Gastrocnemius medialis (tissue), 4 donors: ENCODE results near the gene KIFC3. TPM values are rescaled to one million over a fixed set of nuclear protein-coding genes. Genes with fewer than 3 reads are reported as not detected.
A peak's percentile ranks its signal among the peaks of the same experiment; 100 is the strongest.
"Not testable (repeated sequence)": the region's sequence is repeated elsewhere in the genome, so short reads cannot be mapped to it uniquely, and the experiment has no call there.

Experiments used
- ATAC-seq, 2 donors: fragments of 150-250 bp; one replicate each; pipeline ENCODE4 v1.9.1; 2016
- DNase-seq, 2 donors: peaks; one replicate each; pipeline ENCODE4 v3.0.0-alpha.2; 2019
- H3K27ac ChIP-seq, 4 donors: fragments of 200-600 bp; sonication (generic); 1 replicate in 1 of 4; 2 replicates in 3 of 4; pipeline ENCODE4 v1.5.1; 2016 to 2018; ENCODE audit warnings: mild to moderate bottlenecking in 2 of 4, moderate library complexity in 1 of 4
- H3K27me3 ChIP-seq, 3 donors: fragments of 200-600 bp; sonication (generic) in 2 of 3; 1 replicate in 1 of 3; 2 replicates in 2 of 3; pipeline versions ENCODE4 v1.5.1 to v1.6.0; 2016 to 2019; ENCODE audit warnings: mild to moderate bottlenecking in 1 of 3, moderate library complexity in 1 of 3
- H3K36me3 ChIP-seq, 2 donors: fragments of 200-600 bp; sonication (generic) in 1 of 2; one replicate each; pipeline ENCODE4 v1.5.1; 2017 to 2018
- H3K4me1 ChIP-seq, 2 donors: fragments of 200-600 bp; sonication (generic) in 1 of 2; one replicate each; pipeline ENCODE4 v1.5.1; 2016 to 2017; ENCODE audit warnings: mild to moderate bottlenecking in 2 of 2
- H3K4me3 ChIP-seq, 4 donors: fragments of 200-600 bp; sonication (generic) in 3 of 4; 1 replicate in 1 of 4; 2 replicates in 3 of 4; pipeline ENCODE4 v1.5.1; 2016 to 2019; ENCODE audit warnings: mild to moderate bottlenecking in 2 of 4
- H3K9me3 ChIP-seq, 3 donors: fragments of 200-600 bp; sonication (generic) in 2 of 3; 1 replicate in 1 of 3; 2 replicates in 2 of 3; pipeline ENCODE4 v1.5.1; 2016 to 2019
- CTCF ChIP-seq, 5 experiments: fragments of 450-650 bp in 3 of 5; fragments of 200-600 bp in 2 of 5; sonication (generic) in 2 of 5; IDR thresholded peaks in 4 of 5; conservative IDR thresholded peaks in 1 of 5; 1 replicate in 4 of 5; 2 replicates in 1 of 5; pipeline ENCODE4 v1.5.1; 2016 to 2019; ENCODE audit warnings: antibody characterized with exemption in 5 of 5, mild to moderate bottlenecking in 3 of 5, moderate library complexity in 3 of 5
- POLR2A ChIP-seq, 2 donors: fragments of 450-650 bp; IDR thresholded peaks; one replicate each; pipeline ENCODE4 v1.6.1; 2017; ENCODE audit warnings: antibody characterized with exemption in 2 of 2, mild to moderate bottlenecking in 2 of 2, moderate library complexity in 2 of 2
- in situ Hi-C, 4 donors: fragments of 200-750 bp; cut with MboI; loops; one replicate each; pipeline versions ENCODE4 v1.15.0 to v1.8.0; 2017; ENCODE audit warnings: low sequenced_read_pairs in 4 of 4
- intact Hi-C: fragments of 100-400 bp; cut with DNase I; formaldehyde crosslinking; loops from one replicate; pipeline ENCODE4 v1.15.1; 2023; ENCODE audit warnings: low total_unique reads
- total RNA-seq, 4 donors: library from RNA; depleted of rRNA; stranded (reverse); fragments of >200 nt; gene quantifications; one replicate each; pipeline versions ENCODE4 v1.1.0 to v1.2.3, GENCODE V29; 2016

The KIFC3 gene
- 10 to 100 TPM in 1 of 4 donors, 1 to 10 TPM in 3; 2.1 to 12.0 (median 3.2) TPM for total RNA-seq

GRCh38 chr16:57802341-57803133 lies at the start of gene KIFC3:
KIFC3 (minus strand) TSS chr16:57802491; CDS start chr16:57798243, 4,248 bp downstream.
- intact Hi-C loops = loop anchor here (2.0 kb wide), 1 partner anchor 60 kb away; no protein-coding TSS in a partner anchor

GRCh38 chr16:57848181-57848580 lies 45.9 kb upstream of the KIFC3 start:
- Histone ChIP-seq H3K36me3 (no peaks in the 10 kb centered on the region), H3K27ac (no peak overlapping the region), H3K27me3 (no peaks in the 10 kb centered on the region), H3K4me1 (no peaks in the 10 kb centered on the region), H3K9me3 (no peaks in the 10 kb centered on the region), H3K4me3 (no peak overlapping the region)
- ATAC-seq (no peak), DNase-seq (no peak)
- in situ Hi-C loops (no loop called here), intact Hi-C loops (no loop called here)
- no peak for TF ChIP-seq POLR2A (IDR thresholded peaks at IDR 0.05)
- TF ChIP-seq CTCF (IDR thresholded peaks at IDR 0.05 in 4 of 5, conservative IDR thresholded peaks at IDR 0.05 in 1 of 5) = no peak

More at GRCh38 chr16:57802341-57803133, at the start of gene KIFC3:
- H3K4me1 ChIP-seq = peaks cover 52 to 59% of the 10 kb centered on the region in 2 donors
- H3K36me3 ChIP-seq = no peaks in the 10 kb centered on the region
- H3K27me3 ChIP-seq = no peaks in the 10 kb centered on the region
- in situ Hi-C loops = no loop called here
- TF ChIP-seq CTCF (IDR thresholded peaks at IDR 0.05 in 4 of 5, conservative IDR thresholded peaks at IDR 0.05 in 1 of 5) = peak in 4 of 5 experiments; percentile 6 to 50 (median 28)
- TF ChIP-seq POLR2A (IDR thresholded peaks at IDR 0.05) = peak; percentile 5 to 6
- DNase-seq (peak in 1 of 2 donors; percentile 31), ATAC-seq (peak; percentile 19 to 37)
- H3K27ac ChIP-seq = peak within 1 kb of the TSS; percentile 64 to 77 (median 66)
- H3K4me3 ChIP-seq = peak within 1 kb of the TSS; percentile 52 to 58 (median 54)
- no peaks in the 10 kb centered on the region for H3K9me3 ChIP-seq

GRCh38 chr16:57846931-57847330 lies 44.6 kb upstream of the KIFC3 start:
- H3K4me1 ChIP-seq, H3K9me3 ChIP-seq, ATAC-seq, H3K27me3 ChIP-seq, H3K36me3 ChIP-seq, H3K4me3 ChIP-seq, DNase-seq, in situ Hi-C loops, intact Hi-C loops, H3K27ac ChIP-seq: not testable (repeated sequence)

GRCh38 chr16:57846078-57846697 lies 43.9 kb upstream of the KIFC3 start:
- H3K9me3 ChIP-seq = no peaks in the 10 kb centered on the region
- ATAC-seq (no peak), DNase-seq (no peak)
- TF ChIP-seq CTCF (IDR thresholded peaks at IDR 0.05 in 4 of 5, conservative IDR thresholded peaks at IDR 0.05 in 1 of 5) (no peak), POLR2A (IDR thresholded peaks at IDR 0.05) (no peak)
- no peak overlapping the region for H3K4me3 ChIP-seq
- in situ Hi-C loops = no loop called here
- intact Hi-C loops = no loop called here
- no peaks in the 10 kb centered on the region for H3K4me1 ChIP-seq
- no peak overlapping the region for H3K27ac ChIP-seq
- no peaks in the 10 kb centered on the region for H3K27me3 ChIP-seq
- no peaks in the 10 kb centered on the region for H3K36me3 ChIP-seq

- H3K36me3 ChIP-seq = no peaks in the 10 kb centered on the region
- intact Hi-C loops = no loop called here
- DNase-seq = no peak
- TF ChIP-seq CTCF (IDR thresholded peaks at IDR 0.05 in 4 of 5, conservative IDR thresholded peaks at IDR 0.05 in 1 of 5) (no peak), POLR2A (IDR thresholded peaks at IDR 0.05) (no peak)
- in situ Hi-C loops = no loop called here
- no peaks in the 10 kb centered on the region for H3K27me3 ChIP-seq
- no peak for ATAC-seq
- no peak overlapping the region for H3K4me3 ChIP-seq
- no peaks in the 10 kb centered on the region for H3K4me1 ChIP-seq
- H3K27ac ChIP-seq = no peak overlapping the region
- no peaks in the 10 kb centered on the region for H3K9me3 ChIP-seq
Measured at GRCh38 chr16:57845115-57845514, 42.8 kb upstream of the KIFC3 start.
